NCI-H2227 (cell line): ENCODE results near the gene CSNK1D.

Source experiments
- DNase-seq: peaks from one replicate; lab custom pipeline; 2025; ENCODE audit not compliant: unreplicated experiment; lab: John Stamatoyannopoulos, UW

The CSNK1D gene

GRCh38 chr17:82310877-82311276 lies 37.4 kb upstream of the CSNK1D start:
- no peak for DNase-seq

GRCh38 chr17:82309656-82310570 lies 36.4 kb upstream of the CSNK1D start:
- no peak for DNase-seq

GRCh38 chr17:82305727-82306300 lies 32.3 kb upstream of the CSNK1D start:
- DNase-seq: no peak

GRCh38 chr17:82304826-82305726 lies 31.6 kb upstream of the CSNK1D start:
- no peak for DNase-seq

- no peak for DNase-seq
These were observed 30.7 kb upstream of the CSNK1D start for GRCh38 chr17:82303944-82304808.

GRCh38 chr17:82302991-82303943 lies 29.8 kb upstream of the CSNK1D start:
- DNase-seq: no peak

- DNase-seq: no peak
These were observed 29.1 kb upstream of the CSNK1D start for GRCh38 chr17:82302568-82302963.

GRCh38 chr17:82301916-82302567 lies 28.5 kb upstream of the CSNK1D start:
- no peak for DNase-seq

GRCh38 chr17:82301300-82301915 lies 27.9 kb upstream of the CSNK1D start:
- no peak for DNase-seq

- DNase-seq: peak; percentile 28
These were observed 27.3 kb upstream of the CSNK1D start for GRCh38 chr17:82300707-82301270.

GRCh38 chr17:82300228-82300627 lies 26.7 kb upstream of the CSNK1D start:
- no peak for DNase-seq

- no peak for DNase-seq
These were observed 26.0 kb upstream of the CSNK1D start for GRCh38 chr17:82299452-82299851.

- no peak for DNase-seq
These were observed 25.3 kb upstream of the CSNK1D start for GRCh38 chr17:82298538-82299421.

GRCh38 chr17:82297714-82298537 lies 24.4 kb upstream of the CSNK1D start:
- no peak for DNase-seq

- DNase-seq: no peak
These were observed 23.8 kb upstream of the CSNK1D start for GRCh38 chr17:82297280-82297713.
